Measurements from ENCODE around the gene RNASEH2A. TPM values are rescaled to one million over a fixed set of nuclear protein-coding genes. Genes with fewer than 3 reads are reported as not detected.

The RNASEH2A gene
- total RNA-seq, 1 experiment from 2014 or later: 16.7 TPM

DNA sequence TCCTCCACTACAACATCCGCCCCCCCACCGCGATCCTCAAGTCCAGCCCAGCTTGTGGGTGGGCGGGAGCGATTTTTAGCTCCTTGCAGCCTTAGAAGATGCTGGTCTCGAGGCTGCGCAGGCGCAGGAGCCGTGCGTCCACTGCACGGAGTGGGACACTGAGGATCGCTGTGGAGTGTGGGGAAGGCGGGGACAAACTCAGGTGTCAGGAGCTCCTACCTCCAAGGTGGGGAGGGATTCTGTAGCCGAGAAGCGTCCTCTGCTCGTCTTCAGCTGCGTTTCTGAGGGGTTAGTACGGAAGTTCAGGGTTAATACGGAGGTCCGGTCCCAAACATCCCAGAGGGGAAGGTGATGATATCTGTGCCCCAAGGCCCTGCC lies 28.2 kb downstream of the RNASEH2A start, which contains the start of gene RTBDN:
Gene RTBDN, minus strand, starts transcription at position 14 of the 378 bp plus-strand sequence. CDS start 4,600 bp downstream, outside the sequence.
- TF ChIP-seq CTCF (IDR thresholded peaks at IDR 0.05; ENCODE audit: unreplicated experiment): no peak
- Mint-ChIP-seq H3K4me1 (ENCODE audit: insufficient read depth, unreplicated experiment) (peaks cover 22% of the 10 kb centered on the region), H3K4me3 (ENCODE audit: unreplicated experiment) (peak within 1 kb of the TSS; percentile 56), H3K27ac (ENCODE audit: low read depth, unreplicated experiment) (no peak within 1 kb of the TSS), H3K9me3 (ENCODE audit: unreplicated experiment) (no peaks in the 10 kb centered on the region), H3K36me3 (ENCODE audit: insufficient read depth, unreplicated experiment) (no peaks in the 10 kb centered on the region), H3K27me3 (ENCODE audit: insufficient read depth, unreplicated experiment) (peaks cover 29% of the 10 kb centered on the region)
- ChIA-PET POLR2A (no interaction called here), CTCF (interaction anchor here (0.7 to 2.1 kb wide), 3 partner anchors 13 to 119 kb away, joined by 3 to 11 read pairs (median 4); no protein-coding TSS in a partner anchor)
- no TSS peak for BruUV-seq (replicated peaks)
- intact Hi-C loops (cut with micrococcal nuclease): no loop called here
- no peak for DNase-seq (ENCODE audit: unreplicated experiment)

GRCh38 chr19:12834976-12835757 lies 28.8 kb downstream of the RNASEH2A start:
- CTCF ChIA-PET: interaction anchor here (2.1 kb wide), 1 partner anchor 12 kb away, joined by 11 read pairs; no protein-coding TSS in a partner anchor
- intact Hi-C loops (cut with micrococcal nuclease): loop anchor here (5.0 kb wide), 1 partner anchor 33 kb away; the partner anchor contains the start of genes PRDX2 and THSD8
- no peak overlapping the region for H3K27ac Mint-ChIP-seq (ENCODE audit: low read depth, unreplicated experiment)
- DNase-seq (ENCODE audit: unreplicated experiment): no peak
- no TSS peak for BruUV-seq (replicated peaks)
- H3K27me3 Mint-ChIP-seq (ENCODE audit: insufficient read depth, unreplicated experiment): peaks cover 34% of the 10 kb centered on the region
- peak overlapping the region; percentile 56 for H3K4me3 Mint-ChIP-seq (ENCODE audit: unreplicated experiment)
- TF ChIP-seq CTCF (IDR thresholded peaks at IDR 0.05; ENCODE audit: unreplicated experiment): no peak
- POLR2A ChIA-PET: interaction anchor here (0.6 kb wide), 1 partner anchor 9 kb away, joined by 4 read pairs; no protein-coding TSS in a partner anchor
- no peaks in the 10 kb centered on the region for H3K9me3 Mint-ChIP-seq (ENCODE audit: unreplicated experiment)
- H3K36me3 Mint-ChIP-seq (ENCODE audit: insufficient read depth, unreplicated experiment): no peaks in the 10 kb centered on the region
- peaks cover 22% of the 10 kb centered on the region for H3K4me1 Mint-ChIP-seq (ENCODE audit: insufficient read depth, unreplicated experiment)

- Mint-ChIP-seq H3K27me3 (ENCODE audit: insufficient read depth, unreplicated experiment) (peaks cover 28% of the 10 kb centered on the region), H3K27ac (ENCODE audit: low read depth, unreplicated experiment) (no peak overlapping the region), H3K4me1 (ENCODE audit: insufficient read depth, unreplicated experiment) (peaks cover 22% of the 10 kb centered on the region), H3K36me3 (ENCODE audit: insufficient read depth, unreplicated experiment) (no peaks in the 10 kb centered on the region), H3K4me3 (ENCODE audit: unreplicated experiment) (peak overlapping the region; percentile 47), H3K9me3 (ENCODE audit: unreplicated experiment) (no peaks in the 10 kb centered on the region)
- ChIA-PET CTCF (interaction anchor here (1.5 kb wide), 1 partner anchor 11 kb away, joined by 18 read pairs; no protein-coding TSS in a partner anchor), POLR2A (interaction anchor here (0.6 to 1.5 kb wide), 5 partner anchors 13 to 160 kb away, joined by 3 to 7 read pairs (median 4); partner anchors contain the start of genes JUNB and RNASEH2A)
- TF ChIP-seq CTCF (IDR thresholded peaks at IDR 0.05; ENCODE audit: unreplicated experiment): no peak
- intact Hi-C loops (cut with micrococcal nuclease): loop anchor here (5.0 kb wide), 1 partner anchor 34 kb away; the partner anchor contains the start of genes PRDX2 and THSD8
- BruUV-seq (replicated peaks): no TSS peak
- DNase-seq (ENCODE audit: unreplicated experiment): no peak
These were observed 30.1 kb downstream of the RNASEH2A start for GRCh38 chr19:12836529-12836863.

GRCh38 chr19:12837225-12837624 lies 30.8 kb downstream of the RNASEH2A start:
- Mint-ChIP-seq H3K27ac (ENCODE audit: low read depth, unreplicated experiment) (no peak overlapping the region), H3K27me3 (ENCODE audit: insufficient read depth, unreplicated experiment) (peaks cover 21% of the 10 kb centered on the region), H3K36me3 (ENCODE audit: insufficient read depth, unreplicated experiment) (no peaks in the 10 kb centered on the region), H3K4me1 (ENCODE audit: insufficient read depth, unreplicated experiment) (peaks cover 22% of the 10 kb centered on the region), H3K9me3 (ENCODE audit: unreplicated experiment) (no peaks in the 10 kb centered on the region), H3K4me3 (ENCODE audit: unreplicated experiment) (no peak overlapping the region)
- POLR2A ChIA-PET: interaction anchor here (0.6 to 1.5 kb wide), 5 partner anchors 12 to 241 kb away, joined by 3 to 7 read pairs (median 3); partner anchors contain the start of genes JUNB and RNASEH2A
- no TSS peak for BruUV-seq (replicated peaks)
- no peak for TF ChIP-seq CTCF (IDR thresholded peaks at IDR 0.05; ENCODE audit: unreplicated experiment)
- intact Hi-C loops (cut with micrococcal nuclease): loop anchor here (5.0 kb wide), 1 partner anchor 35 kb away; the partner anchor contains the start of genes PRDX2 and THSD8
- CTCF ChIA-PET: interaction anchor here (0.6 to 1.5 kb wide), 5 partner anchors 10 to 1515 kb away, joined by 3 to 18 read pairs (median 5); no protein-coding TSS in a partner anchor
- DNase-seq (ENCODE audit: unreplicated experiment): peak; percentile 24
